Amniotic stem cell (primary cell): ENCODE results near the gene CDH4.
"Not testable (repeated sequence)": the region's sequence is repeated elsewhere in the genome, so short reads cannot be mapped to it uniquely, and the experiment has no call there.

Source experiments
- DNase-seq: peaks from one replicate; lab custom pipeline; 2025; lab: John Stamatoyannopoulos, UW

CDH4 gene

DNA sequence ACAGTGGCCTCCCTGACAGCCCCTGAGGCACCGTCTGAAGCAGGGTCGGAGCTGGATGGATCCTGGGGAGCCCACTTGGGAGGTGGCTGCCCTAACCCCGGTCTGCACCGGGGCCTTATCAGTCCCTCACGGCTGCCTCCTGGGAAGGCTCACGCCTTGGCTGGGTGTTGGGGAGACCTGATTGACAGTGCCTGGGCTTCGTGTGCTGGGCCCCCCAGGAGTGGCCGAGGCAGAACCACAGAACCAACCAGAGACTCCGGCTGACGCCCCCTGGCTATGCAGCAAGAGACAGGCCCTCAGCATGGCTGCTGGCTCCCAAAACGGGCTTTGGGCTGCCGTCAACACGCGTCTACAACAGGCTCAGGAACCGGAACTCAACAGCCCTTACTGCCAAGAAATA lies 594.0 kb downstream of the CDH4 start:
- DNase-seq: no peak

DNA sequence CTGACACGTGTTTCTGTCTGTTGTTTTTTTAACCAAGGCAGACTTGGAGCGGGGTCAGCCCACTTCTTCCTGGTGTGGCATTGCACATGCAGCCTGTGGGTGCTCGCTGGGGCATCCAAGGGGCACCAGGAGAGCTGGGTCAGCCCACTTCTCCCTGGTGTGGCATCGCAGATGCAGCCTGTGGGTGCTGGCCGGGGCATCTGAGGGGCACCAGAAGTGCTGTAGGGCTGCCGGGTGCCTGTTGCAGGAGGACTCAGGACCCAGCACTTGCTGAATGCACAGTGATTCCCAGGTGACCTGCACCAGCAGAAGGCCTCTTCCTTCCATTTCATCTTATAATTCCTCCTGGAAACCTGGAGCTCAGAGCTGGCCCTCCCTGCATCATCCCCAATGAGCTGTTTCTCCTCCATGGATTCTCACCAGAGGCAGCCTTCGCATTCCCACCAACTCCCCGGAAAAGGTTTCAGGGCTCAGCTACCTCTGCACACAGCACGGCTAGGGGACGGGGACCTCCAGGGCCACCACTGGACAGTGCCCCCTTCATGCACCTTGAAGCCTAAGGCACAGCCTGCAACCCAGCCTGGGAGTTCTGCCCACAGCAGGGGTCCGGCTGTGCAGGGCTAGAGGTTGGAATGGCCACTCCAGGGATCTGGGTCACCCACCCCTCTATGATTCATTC lies 594.8 kb downstream of the CDH4 start:
- no peak for DNase-seq

DNA sequence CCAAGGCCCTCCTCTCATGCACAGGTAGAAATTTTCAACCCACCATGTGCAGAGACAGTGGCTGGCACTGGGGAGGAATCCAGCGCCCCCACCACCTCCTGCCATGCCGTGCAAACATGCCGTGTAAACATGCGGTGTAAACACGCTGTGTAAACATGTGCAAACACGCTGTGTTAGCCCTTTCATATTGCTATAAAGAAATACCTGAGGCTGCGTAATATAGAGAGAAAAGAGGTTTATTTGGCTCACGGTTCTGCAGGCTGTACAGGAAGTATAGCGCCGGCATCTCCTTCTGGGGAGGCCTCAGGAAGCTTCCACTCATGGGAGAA lies 595.3 kb downstream of the CDH4 start:
- no peak for DNase-seq

DNA sequence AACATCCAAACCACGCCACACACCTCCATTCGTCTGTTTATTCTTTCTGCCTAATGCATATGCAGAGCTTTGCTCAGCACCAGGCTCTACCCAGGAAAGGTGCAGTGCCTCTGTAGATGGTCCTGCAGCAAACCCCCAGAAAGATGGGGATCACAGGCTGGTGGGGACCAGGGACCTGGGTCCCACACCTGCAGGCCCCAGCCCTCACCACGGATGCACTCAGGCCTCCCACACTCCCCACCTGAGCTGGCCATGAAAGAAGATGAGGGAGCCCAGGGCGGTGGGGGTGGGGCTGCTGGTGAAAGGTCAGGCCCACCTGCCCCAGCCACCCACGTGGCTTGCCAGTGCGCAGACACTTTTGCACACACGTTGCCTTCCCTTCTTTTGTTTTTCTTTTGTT lies 595.9 kb downstream of the CDH4 start:
- no peak for DNase-seq

DNA sequence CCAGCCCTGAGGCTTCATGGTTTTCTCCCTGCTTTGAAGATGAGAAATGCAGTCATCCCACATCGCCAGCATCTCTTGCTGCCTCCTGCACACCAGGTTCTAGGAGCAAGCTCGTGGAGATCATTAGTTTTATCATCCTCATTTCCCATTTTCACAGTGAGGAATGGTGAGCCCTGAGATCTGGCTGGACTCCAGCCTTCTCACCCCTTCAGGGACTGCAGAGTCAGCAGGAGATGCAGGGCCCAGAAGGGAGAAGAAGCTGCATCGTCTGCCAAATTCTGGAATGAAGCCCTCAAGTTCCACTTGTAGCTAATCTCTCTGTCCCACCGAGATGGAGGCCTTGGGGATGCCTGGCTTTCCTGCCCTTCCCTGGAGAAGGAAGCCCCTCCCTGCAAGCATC lies 596.8 kb downstream of the CDH4 start:
- no peak for DNase-seq

DNA sequence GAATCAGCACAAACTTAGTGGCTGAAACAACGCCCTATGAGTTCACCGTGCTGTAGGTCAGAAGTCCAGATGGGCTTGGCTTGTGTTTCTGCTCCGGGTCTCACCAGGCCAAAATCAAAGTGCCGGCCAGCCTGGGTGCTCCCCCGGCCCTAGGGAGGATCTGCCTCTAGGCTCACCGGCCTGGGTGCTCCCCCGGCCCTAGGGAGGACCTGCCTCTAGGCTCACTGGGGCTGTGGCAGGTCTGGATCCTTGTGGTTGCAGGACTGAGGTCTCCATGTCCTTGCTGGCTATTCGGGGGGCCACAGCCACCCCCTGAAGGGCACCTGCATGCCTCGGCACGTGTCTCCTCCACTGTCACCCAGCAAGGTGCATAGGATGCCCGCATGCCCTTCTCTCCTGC lies 597.3 kb downstream of the CDH4 start:
- DNase-seq: no peak

DNA sequence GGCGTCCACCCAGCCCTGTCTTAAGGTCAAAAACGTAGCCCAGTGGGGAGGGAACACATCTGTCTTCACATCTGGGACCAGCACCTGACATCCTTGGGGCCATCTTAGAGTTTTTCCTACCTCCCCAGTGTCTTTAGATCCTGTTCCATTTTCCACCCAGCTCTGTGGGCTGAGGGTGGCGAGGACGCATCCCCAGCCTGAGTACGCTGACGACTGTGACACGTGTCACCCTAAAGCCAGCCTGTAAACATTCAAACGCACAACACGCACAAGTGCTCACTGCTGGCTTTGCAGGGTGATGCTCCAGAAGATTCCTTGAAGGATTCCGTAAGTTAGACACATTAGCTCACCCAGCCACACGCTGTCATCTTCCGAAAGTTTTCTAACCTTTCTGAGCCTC lies 597.8 kb downstream of the CDH4 start:
- no peak for DNase-seq

DNA sequence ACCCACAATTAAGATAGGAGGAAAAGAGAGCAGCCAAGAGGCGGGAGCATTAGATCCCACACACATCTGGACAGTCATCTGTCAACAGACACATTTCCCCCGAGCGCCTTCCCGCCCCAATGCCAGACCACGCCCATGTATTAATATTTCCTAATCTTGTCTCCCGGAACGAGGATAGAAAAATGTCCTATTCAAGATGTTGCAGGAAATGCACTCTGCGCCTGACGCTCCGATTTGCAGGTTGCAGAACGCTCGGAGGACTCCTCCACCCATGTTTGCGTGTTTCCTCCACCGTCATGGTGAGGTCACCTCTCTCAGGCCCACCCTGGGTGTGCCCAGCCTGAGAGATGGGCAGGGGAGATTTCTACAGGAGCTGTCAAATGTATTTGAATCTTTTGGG lies 598.4 kb downstream of the CDH4 start:
- no peak for DNase-seq

DNA sequence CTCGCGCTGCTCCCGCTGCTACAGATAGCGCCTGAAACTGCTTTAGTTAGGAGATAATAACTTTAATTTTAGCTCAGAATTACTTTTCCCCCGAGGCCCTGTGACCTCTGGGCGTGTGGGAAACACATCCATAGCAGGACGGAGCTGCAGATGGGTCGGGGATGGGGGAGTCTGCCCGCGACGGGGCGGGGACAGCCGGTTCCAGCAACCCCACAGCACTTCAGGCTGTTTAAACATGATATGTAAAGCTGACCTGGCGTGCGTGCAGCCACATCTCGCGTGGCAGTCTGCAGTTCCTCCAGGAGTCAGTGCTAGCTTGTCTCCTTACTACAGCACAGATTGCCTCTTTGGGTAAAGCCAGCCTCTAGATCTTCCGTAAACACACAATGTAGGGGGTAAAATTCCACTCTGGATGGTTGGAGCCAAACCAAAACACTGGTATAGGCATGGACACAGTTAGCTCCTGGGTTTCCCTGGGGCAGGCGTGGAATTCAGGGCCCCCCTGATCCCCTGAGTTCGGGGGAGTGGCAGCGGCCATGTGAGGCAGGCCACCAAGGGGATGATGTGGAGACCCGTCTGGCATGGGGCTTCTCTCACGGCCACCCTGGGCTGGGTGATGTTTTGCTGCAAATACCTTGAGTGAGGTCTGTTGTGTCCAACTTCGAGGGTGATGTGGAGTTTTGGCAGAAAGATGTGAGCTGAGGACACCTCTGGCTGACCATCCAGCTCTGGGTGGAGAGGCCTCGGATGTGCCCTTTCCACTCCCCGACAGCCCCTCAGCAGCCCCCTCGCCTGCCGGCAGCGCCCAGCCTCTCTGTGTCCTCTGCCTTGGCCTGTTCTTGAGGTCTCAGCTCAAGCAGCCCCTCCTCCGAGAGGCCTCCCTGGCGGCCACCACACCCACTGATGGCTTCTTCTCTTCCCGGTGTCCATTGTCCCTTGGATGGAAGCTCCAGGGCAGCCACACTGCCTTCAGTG lies 599.2 kb downstream of the CDH4 start:
- no peak for DNase-seq

DNA sequence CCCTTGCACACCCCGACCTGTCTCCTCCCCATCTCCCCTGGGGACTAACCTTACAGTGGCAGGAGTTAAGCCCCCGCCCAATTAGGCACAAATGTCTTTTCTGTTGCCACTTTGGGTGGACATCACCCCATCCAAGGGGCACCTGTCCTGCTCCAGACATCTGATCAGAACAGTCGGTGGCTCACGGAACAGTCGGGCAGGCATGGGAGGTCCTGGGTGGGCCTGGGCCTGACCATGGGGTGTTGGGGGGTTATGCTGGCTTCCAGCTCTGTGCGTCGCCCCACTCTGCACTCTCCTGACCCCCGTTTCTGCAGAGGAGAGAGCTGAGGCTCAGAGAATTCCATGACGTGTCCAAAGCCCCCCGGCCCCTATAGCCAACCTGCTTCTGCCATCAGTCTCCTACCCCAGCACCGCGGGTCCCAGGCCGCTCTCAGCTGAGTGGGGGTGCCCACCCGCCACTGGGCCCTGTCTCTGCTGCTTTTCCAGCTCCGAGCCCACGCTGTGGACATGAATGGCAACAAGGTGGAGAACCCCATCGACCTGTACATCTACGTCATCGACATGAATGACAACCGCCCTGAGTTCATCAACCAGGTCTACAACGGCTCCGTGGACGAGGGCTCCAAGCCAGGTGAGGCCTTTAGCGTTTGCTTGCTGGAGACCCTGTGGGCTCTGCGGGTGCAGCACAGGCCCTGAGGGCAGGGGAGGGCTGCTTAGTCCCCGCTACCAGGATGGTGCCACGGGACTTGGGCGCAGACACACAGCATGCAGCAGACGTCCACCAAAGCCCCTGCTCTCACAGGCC lies 600.4 kb downstream of the CDH4 start:
- DNase-seq: no peak

DNA sequence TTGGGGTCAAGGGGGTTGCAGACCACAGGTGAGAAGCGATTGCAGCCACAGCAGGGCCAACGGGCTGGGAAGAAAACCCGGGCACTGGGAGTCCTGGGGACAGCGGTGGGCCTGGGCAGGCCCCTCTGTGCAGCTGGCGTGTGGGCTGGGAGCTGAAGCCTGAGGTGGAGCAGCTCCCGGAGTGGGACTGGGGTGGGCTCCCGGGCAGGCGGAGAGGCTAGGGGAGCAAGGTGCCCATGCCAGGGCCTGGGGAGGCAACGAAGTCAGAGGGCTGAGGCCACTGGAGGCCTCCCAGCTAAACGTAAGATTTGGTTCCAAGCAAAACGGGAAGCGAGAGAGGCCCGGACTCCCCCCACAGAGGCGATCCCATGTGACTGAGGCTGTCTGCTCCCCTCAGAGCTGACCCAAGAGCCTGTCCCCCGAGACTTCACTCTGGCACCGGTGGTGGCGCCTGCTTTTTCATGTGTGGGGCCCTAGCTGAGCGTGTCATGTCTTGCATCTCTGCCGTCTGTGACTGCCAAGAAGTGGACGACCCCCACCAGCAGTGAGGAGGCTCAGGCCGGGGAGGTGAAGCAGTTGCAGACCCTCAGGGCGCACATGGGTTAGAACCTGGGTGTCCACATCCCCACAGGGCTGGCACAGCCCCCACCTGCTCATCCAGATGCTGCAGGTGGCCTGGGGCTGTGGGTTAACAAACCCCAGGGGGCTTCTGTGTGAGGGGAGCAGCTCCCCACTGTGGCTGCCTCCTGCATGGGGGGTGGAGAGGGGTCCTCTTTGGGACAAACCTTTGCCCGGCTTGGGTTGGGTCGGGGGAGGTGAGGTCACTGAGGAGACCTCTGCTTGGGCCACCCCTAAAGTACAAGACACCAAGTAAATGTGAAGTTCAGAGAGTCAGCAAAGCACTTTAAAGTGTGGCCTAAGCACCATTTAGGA lies 601.3 kb downstream of the CDH4 start:
- no peak for DNase-seq

DNA sequence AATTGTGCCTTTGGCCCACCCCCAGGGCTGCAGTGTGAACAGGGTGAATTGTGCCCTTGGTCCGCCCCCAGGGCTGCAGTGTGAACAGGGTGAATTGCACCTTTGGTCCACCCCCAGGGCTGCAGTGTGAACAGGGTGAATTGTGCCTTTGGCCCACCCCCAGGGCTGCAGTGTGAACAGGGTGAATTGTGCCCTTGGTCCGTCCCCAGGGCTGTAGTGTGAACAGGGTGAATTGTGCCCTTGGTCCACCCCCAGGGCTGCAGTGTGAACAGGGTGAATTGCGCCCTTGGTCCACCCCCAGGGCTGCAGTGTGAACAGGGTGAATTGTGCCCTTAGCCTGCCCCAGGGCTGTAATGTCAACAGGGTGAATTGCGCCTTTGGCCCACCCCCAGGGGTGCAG lies 602.5 kb downstream of the CDH4 start:
- not testable (repeated sequence) for DNase-seq

DNA sequence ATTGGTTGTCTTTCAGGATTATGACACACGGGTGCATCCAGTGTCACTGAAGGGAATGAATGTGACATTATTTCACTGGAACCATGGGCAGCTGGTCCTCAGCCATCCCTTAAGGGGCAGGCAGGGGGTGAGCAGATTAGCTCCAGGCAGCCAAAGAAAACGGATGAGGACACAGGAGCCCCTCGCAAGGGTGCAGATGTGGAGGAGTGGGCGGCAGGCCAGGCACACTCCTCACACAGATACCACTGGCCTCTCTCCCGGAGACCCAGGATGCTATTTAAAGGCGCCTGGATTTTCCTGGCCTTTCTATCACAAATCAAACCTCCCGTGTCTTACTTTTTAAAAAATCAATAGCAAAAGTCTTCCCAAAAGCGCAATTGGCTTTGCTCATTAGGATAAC lies 603.2 kb downstream of the CDH4 start:
- no peak for DNase-seq

DNA sequence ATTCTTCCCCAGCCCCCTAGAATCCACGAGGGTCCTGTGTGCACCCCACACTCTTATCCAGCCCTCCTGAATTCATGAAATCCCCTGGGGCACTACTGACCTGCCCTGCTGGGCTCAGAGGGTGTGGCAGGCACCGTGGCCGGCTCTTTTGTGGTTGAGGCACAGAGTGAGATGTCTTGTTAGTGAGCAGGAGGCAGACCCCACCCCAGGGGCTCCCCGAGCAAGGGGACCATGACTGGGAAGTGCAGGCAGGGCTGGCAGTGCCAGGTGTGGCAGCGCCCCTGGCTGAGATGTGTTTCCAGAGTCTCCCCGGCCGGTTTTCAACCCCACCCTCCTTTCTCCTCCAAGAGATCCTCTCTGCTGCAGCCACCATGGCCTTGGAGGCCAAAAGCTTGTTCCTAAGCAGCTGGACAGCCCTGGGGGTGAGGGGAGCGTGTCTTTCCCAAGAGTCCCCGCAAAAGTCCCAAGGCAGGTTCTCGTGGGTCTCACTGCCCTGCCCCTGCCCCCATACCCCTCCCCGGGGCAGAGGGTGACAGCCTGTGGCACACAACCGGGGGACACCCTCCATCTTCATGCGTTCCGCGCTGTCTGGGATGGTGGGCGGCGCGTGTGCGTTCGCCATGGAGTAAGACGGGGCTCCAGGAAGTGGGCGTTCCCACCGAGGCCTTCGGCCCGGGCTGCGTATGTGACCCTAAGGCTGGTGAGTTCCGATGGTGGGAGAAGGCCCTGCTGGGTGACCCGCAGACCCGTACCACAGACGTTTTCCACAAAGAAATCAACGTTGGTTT lies 604.8 kb downstream of the CDH4 start:
- no peak for DNase-seq

DNA sequence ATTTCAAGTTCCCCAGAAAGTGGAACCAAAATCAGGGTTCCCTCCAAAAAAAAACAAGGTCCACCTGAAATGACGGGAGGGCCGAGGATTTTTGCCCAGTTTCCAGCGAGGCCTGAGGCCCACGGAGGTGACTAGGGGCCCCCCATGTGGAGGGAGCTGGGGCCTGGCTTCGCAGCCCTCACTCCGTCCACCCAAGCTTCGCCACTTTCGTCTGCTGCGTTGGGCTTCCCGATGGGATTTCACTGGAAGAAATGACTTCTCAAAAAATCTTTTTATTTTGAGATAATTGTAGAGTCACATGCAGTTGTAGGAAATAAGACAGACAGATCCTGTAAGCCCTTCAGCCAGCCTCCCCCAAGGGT lies 605.3 kb downstream of the CDH4 start:
- no peak for DNase-seq

DNA sequence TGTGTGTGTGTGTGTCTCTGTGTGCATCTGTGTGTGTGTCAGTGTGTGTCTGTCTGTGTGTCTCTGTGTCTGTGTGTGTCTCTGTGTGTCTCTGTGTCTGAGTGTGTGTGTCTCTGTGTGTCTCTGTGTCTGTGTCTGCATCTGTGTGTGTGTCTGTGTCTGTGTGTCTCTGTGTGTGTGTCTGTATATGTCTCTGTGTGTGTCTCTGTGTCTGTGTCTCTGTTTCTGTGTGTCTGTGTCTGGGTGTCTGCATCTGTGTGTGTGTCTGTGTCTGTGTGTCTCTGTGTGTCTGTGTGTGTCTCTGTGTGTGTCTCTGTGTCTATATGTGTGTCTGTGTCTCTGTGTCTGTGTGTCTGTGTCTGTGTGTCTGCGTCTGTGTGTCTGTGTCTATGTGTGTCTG lies 605.8 kb downstream of the CDH4 start:
- no peak for DNase-seq

DNA sequence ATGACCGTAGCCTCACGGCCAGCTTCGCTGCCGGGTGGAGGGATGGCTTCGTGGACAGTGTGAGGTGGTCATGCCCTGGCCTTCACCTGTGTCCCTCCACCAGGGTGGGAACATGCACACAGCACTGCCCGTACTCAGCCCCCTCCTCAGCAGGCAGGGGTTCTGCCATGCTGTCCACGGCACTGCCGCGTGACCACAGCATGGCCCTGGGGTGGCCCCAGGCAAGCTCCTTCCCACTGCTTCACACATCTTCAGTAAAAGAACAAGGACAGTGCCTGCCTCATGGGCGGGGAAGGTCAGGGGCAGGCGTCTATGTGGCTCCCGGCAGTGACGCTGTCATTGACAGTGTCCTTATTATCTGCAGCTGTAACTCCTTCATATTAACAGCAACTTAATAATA lies 607.7 kb downstream of the CDH4 start:
- DNase-seq: no peak

DNA sequence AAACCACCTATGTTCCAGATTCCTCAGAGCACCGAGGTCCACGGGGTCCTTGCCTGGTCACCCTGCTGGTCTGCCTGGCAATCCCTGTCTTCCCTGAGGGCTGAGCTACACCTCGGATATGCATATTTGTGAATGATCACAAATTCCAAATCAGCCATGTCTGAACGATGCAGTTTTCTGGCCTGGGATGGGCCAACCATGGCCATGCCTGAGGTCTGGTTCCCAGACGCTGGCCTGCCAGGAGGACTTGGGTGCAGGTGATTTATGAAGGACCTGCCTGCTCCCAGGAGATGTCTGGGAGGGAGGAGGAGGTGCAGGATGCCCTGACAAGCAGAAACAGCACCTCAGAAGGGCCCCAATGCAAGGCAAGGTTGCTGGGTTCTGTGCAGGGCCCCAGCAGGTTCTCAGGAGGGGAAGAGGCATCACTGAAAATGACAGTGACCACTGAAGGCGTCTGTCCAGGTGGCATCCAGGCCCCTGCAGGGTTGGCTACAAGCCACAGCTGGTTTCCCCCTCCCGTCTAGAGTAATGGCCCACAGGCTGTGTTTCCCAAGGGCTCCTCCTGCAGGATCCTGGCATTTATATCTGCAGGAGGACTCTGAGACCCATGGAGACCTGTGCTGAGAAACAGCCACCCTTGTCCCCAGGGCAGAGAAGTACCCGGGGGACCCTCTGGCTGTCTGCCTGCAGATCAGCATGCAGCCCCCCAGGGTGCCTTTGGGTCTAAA lies 608.4 kb downstream of the CDH4 start:
- DNase-seq: no peak

DNA sequence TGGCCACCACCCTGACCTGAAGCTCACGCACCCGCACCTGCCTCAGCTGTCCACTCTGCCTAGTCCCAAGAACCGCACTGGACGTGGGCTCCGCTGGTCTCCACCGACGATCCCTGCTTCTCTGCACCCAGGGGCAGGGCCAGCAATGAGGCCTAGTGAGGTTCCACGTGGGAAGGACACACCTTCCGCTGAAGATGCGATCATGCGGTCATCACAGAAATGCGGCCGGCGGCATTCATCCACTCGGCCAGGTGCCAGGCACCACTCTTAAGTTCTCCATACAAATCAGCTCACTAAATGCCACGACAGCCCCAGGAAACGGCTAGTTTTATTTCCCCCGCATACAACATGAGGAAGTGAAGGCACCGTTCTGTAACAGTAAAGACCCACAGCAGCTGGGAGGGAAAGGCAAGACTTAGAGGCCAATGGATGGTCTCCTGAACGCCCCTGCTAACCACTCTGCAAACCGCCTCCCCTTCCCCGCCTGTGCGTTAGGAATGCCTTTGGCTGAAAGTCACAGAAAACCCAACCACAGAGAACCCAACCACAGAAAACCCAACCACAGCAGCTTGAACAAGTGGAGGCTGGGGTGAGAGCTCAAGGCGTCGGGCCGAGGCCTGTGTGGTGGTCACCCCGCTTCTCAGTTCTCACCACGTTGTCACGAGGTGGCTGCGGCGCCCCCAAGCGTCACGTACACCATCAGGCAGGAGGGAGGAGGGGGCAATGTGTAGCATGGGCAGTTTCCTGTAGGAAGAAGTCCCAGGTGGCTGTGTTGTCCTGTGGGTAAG lies 609.2 kb downstream of the CDH4 start:
- no peak for DNase-seq
